ENCODE results near the gene TBC1D3H. TPM values are rescaled to one million over a fixed set of nuclear protein-coding genes. Genes with fewer than 3 reads are reported as not detected.
"Not testable (repeated sequence)": the region's sequence is repeated elsewhere in the genome, so short reads cannot be mapped to it uniquely, and the experiment has no call there.

The TBC1D3H gene
- total RNA-seq: not detected in 2 replicates

GRCh38 chr17:36388385-36389245, at the start of gene TBC1D3H:
Gene TBC1D3H, minus strand, starts transcription at chr17:36388435. Its CDS starts 1,540 bp downstream, at chr17:36386895.
- intact Hi-C loops (cut with micrococcal nuclease): not testable (repeated sequence)

GRCh38 chr17:36428891-36429290, 40.7 kb upstream of the TBC1D3H start:
- intact Hi-C loops (cut with micrococcal nuclease): not testable (repeated sequence)

- intact Hi-C loops (cut with micrococcal nuclease): not testable (repeated sequence)
These were observed 27.1 kb upstream of the TBC1D3H start for GRCh38 chr17:36415180-36415941.

GRCh38 chr17:36390943-36391645, 2.9 kb upstream of the TBC1D3H start:
- intact Hi-C loops (cut with micrococcal nuclease): not testable (repeated sequence)

GRCh38 chr17:36375938-36376337, 12.3 kb downstream of the TBC1D3H start:
- intact Hi-C loops (cut with micrococcal nuclease): not testable (repeated sequence)

- intact Hi-C loops (cut with micrococcal nuclease): not testable (repeated sequence)
These were observed 25.7 kb downstream of the TBC1D3H start for GRCh38 chr17:36362496-36362895.

Other genes starting within 250 kb of the TBC1D3H start
- gene TBC1D3B, start 211.8 kb downstream of the TBC1D3H start, total RNA-seq: 8.8 and 9.8 TPM in 2 replicates
- gene CCL3L1, start 191.7 kb downstream of the TBC1D3H start, total RNA-seq: 0.23 and 0.36 TPM in 2 replicates
- gene CCL4L2, start 177.4 kb downstream of the TBC1D3H start, total RNA-seq: 0.45 and 0.75 TPM in 2 replicates
- 0.77 and 0.84 TPM in 2 replicates for gene TBC1D3I, start 123.9 kb downstream of the TBC1D3H start, total RNA-seq
- gene TBC1D3G, start 64.6 kb downstream of the TBC1D3H start, total RNA-seq: not detected in 2 replicates
- gene ZNHIT3, start 98.2 kb upstream of the TBC1D3H start, total RNA-seq: 35.2 and 36.6 TPM in 2 replicates
- gene MYO19, start 146.4 kb upstream of the TBC1D3H start, total RNA-seq: 129 and 146 TPM in 2 replicates
- gene PIGW, start 146.6 kb upstream of the TBC1D3H start, total RNA-seq: 16.0 and 16.4 TPM in 2 replicates
- gene GGNBP2, start 156.5 kb upstream of the TBC1D3H start, total RNA-seq: 108 and 115 TPM in 2 replicates
- gene DHRS11, start 203.4 kb upstream of the TBC1D3H start, total RNA-seq: 3.4 and 5.5 TPM in 2 replicates
- gene MRM1, start 213.1 kb upstream of the TBC1D3H start, total RNA-seq: 13.6 and 14.3 TPM in 2 replicates